GM23338 (cell line): Measurements from ENCODE around the gene PAFAH2. TPM values are rescaled to one million over a fixed set of nuclear protein-coding genes. Genes with fewer than 3 reads are reported as not detected.

Experiments
- ATAC-seq: fragments of 200-7000 bp; cut with Tn5 transposase; 3 replicates; pipeline ENCODE4 v1.9.1; 2020
- DNase-seq: peaks from one replicate; pipeline ENCODE4 v3.0.0-alpha.2; 2015; ENCODE audit warnings: low spot score
- H2AFZ ChIP-seq: fragments of 200-600 bp; sonication (generic); 2 replicates; pipeline ENCODE4 v1.8.0; 2016; ENCODE audit warnings: antibody characterized with exemption, mild to moderate bottlenecking, moderate library complexity
- H3F3A ChIP-seq: fragments of 200-600 bp; sonication (generic); replicated peaks from 2 replicates; pipeline ENCODE4 v1.8.0; 2017; ENCODE audit warnings: antibody characterized with exemption, mixed run types, low read depth
- H3K27ac ChIP-seq: fragments of 200-600 bp; sonication (generic); 2 replicates; pipeline ENCODE4 v1.6.1; 2016; ENCODE audit warnings: low read depth
- H3K27me3 ChIP-seq: fragments of 200-600 bp; sonication (generic); 2 replicates; pipeline ENCODE4 v1.8.0; 2016; ENCODE audit warnings: mild to moderate bottlenecking, mixed run types, moderate library complexity; ENCODE audit not compliant: insufficient read depth
- H3K36me3 ChIP-seq: fragments of 200-600 bp; sonication (generic); 2 replicates; pipeline ENCODE4 v1.8.0; 2016; ENCODE audit warnings: mild to moderate bottlenecking; ENCODE audit not compliant: insufficient read depth
- H3K4me1 ChIP-seq: fragments of 200-600 bp; sonication (generic); 2 replicates; pipeline ENCODE4 v1.8.0; 2016; ENCODE audit warnings: mild to moderate bottlenecking, moderate library complexity; ENCODE audit not compliant: insufficient read depth
- H3K4me2 ChIP-seq: fragments of 200-600 bp; sonication (generic); 2 replicates; pipeline ENCODE4 v1.7.1; 2017; ENCODE audit warnings: mixed run types
- H3K4me3 ChIP-seq: fragments of 200-600 bp; sonication (generic); 2 replicates; pipeline ENCODE4 v1.6.1; 2016; ENCODE audit warnings: mixed run types
- H3K79me2 ChIP-seq: fragments of 200-600 bp; sonication (generic); replicated peaks from 2 replicates; pipeline ENCODE4 v1.8.0; 2017; ENCODE audit warnings: mild to moderate bottlenecking; ENCODE audit not compliant: insufficient read depth
- H3K9me2 ChIP-seq: fragments of 200-600 bp; sonication (generic); 2 replicates; pipeline ENCODE4 v1.8.0; 2017; ENCODE audit not compliant: insufficient read depth
- H4K20me1 ChIP-seq: fragments of 200-600 bp; sonication (generic); replicated peaks from 2 replicates; pipeline ENCODE4 v1.8.0; 2017; ENCODE audit warnings: mild to moderate bottlenecking; ENCODE audit not compliant: insufficient read depth
- H3K27ac Mint-ChIP-seq: 2 replicates; pipeline ENCODE4 v1.8.0; 2020; ENCODE audit warnings: inconsistent platforms, mild to moderate bottlenecking, moderate library complexity, mixed read lengths
- H3K27me3 Mint-ChIP-seq: 3 replicates; pipeline ENCODE4 v1.8.0; 2022; ENCODE audit warnings: low read depth, mild to moderate bottlenecking, moderate library complexity, mixed read lengths, inconsistent platforms; ENCODE audit not compliant: insufficient read depth, poor library complexity
- H3K36me3 Mint-ChIP-seq: 3 replicates; pipeline ENCODE4 v1.8.0; 2021; ENCODE audit warnings: low read depth, mild to moderate bottlenecking, inconsistent platforms, moderate library complexity, mixed read lengths
- H3K4me1 Mint-ChIP-seq: 3 replicates; pipeline ENCODE4 v1.8.0; 2020; ENCODE audit warnings: mild to moderate bottlenecking, inconsistent platforms, mixed read lengths
- H3K4me3 Mint-ChIP-seq: 3 replicates; pipeline ENCODE4 v1.8.0; 2021; ENCODE audit warnings: moderate library complexity, mild to moderate bottlenecking, inconsistent platforms, mixed read lengths
- H3K9me3 Mint-ChIP-seq: 3 replicates; pipeline ENCODE4 v1.8.0; 2020; ENCODE audit warnings: moderate library complexity, mild to moderate bottlenecking, inconsistent platforms, mixed read lengths
- CREB1 ChIP-seq: fragments of 250-450 bp; sonication (Bioruptor Pico); IDR thresholded peaks from 2 replicates; pipeline ENCODE4 v1.5.0; 2020; ENCODE audit warnings: low read depth, mild to moderate bottlenecking, moderate library complexity
- EZH2 ChIP-seq: fragments of 200-600 bp; sonication (generic); IDR thresholded peaks from one replicate; pipeline ENCODE4 v1.8.0; 2017; ENCODE audit warnings: antibody characterized with exemption, mild to moderate bottlenecking, low read depth; ENCODE audit not compliant: unreplicated experiment
- EZH2phosphoT487 ChIP-seq: fragments of 200-600 bp; sonication (generic); IDR thresholded peaks from one replicate; pipeline ENCODE4 v1.8.1; 2018; ENCODE audit warnings: antibody characterized with exemption; ENCODE audit not compliant: unreplicated experiment
- JUNB ChIP-seq: IDR thresholded peaks from one replicate; pipeline ENCODE4 v1.6.1; 2016; ENCODE audit warnings: antibody characterized with exemption; ENCODE audit not compliant: unreplicated experiment
- NANOG ChIP-seq: IDR thresholded peaks from 2 replicates; pipeline ENCODE4 v1.6.1; 2016; ENCODE audit warnings: antibody characterized with exemption, borderline replicate concordance
- POLR2AphosphoS5 ChIP-seq: IDR thresholded peaks from 2 replicates; pipeline ENCODE4 v1.6.1; 2016; ENCODE audit warnings: antibody characterized with exemption, low read depth
- STAT1 ChIP-seq: IDR thresholded peaks from one replicate; pipeline ENCODE4 v1.6.1; 2016; ENCODE audit warnings: antibody characterized with exemption; ENCODE audit not compliant: unreplicated experiment
- ZNF114 ChIP-seq: fragments of 250-450 bp; sonication (Bioruptor Pico); IDR thresholded peaks from 2 replicates; pipeline ENCODE4 v1.5.0; 2020; ENCODE audit warnings: mild to moderate bottlenecking, moderate library complexity
- ZNF331 ChIP-seq: fragments of 250-450 bp; sonication (Bioruptor Pico); IDR thresholded peaks from 2 replicates; pipeline ENCODE4 v1.5.0; 2020; ENCODE audit warnings: low read depth, mild to moderate bottlenecking, moderate library complexity
- ZNF462 ChIP-seq: fragments of 250-450 bp; sonication (Bioruptor Pico); IDR thresholded peaks from 2 replicates; pipeline ENCODE4 v1.5.0; 2020; ENCODE audit warnings: mild to moderate bottlenecking, moderate library complexity
- polyA plus RNA-seq: library from polyadenylated mRNA; unstranded; fragments of >200 nt; fragmentation: Nextera tagmentation; extraction: Ambion mirVana; gene quantifications from 2 replicates; pipeline ENCODE4 v1.2.1, GENCODE V29; 2016
- total RNA-seq: library from RNA; depleted of rRNA; stranded (reverse); fragments of >200 nt; shearing (Covaris generic); gene quantifications from 2 replicates; pipeline ENCODE4 v1.2.3, GENCODE V29; 2014
- TF ChIP-seq, protein P1 (sequence below): IDR thresholded peaks from 2 replicates; pipeline ENCODE4 v1.6.1; 2016; ENCODE audit warnings: antibody characterized with exemption
- TF ChIP-seq, protein P2 (sequence below), 2 experiments: fragments of 200-600 bp in 1 of 2; sonication (generic) in 1 of 2; conservative IDR thresholded peaks; 2 replicates each; pipeline versions ENCODE4 v1.5.1 to v1.6.1; 2016 to 2017; ENCODE audit warnings: antibody characterized with exemption in 2 of 2, low read depth in 2 of 2, mild to moderate bottlenecking in 2 of 2, moderate library complexity in 1 of 2
- TF ChIP-seq, protein P3 (sequence below): IDR thresholded peaks from one replicate; pipeline ENCODE4 v1.6.1; 2018; ENCODE audit warnings: antibody characterized with exemption; ENCODE audit not compliant: unreplicated experiment

The PAFAH2 gene
- total and polyA plus RNA-seq, 2 experiments from 2014 or later, result 5.7 to 10.3 TPM

DNA sequence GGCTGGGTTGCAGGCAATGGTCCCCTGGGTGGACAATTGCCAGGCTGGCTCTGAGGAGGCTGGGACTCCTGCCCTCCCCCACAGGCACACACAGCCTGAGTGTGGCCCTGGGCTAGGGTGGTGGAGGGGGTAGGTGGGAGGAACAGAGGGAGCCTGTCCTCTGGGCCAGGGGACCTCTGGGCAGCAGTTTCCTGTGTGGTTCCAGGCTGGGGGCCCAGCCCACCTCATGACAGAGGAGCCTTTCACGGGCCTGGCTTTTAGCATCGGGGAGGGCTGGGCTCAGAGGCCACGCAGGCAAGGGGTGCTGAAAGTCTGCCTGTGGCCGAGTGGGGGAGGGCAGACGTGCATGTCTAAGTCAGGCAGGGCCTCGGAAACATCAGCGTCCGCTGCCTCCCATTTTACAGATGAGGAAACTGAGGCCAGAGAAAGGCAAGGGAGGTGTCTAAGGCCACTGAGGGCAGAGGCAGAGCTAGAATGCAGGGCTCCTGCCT lies 30.7 kb upstream of the PAFAH2 start:
- no peaks in the 10 kb centered on the region for H3K9me3 Mint-ChIP-seq
- no peak overlapping the region for H3K4me3 Mint-ChIP-seq
- peaks cover 10% of the 10 kb centered on the region for H3K27me3 Mint-ChIP-seq
- DNase-seq, result no peak
- no peaks in the 10 kb centered on the region for H3F3A ChIP-seq
- H4K20me1 ChIP-seq, result no peaks in the 10 kb centered on the region
- no peak overlapping the region for H3K4me2 ChIP-seq
- H3K9me2 ChIP-seq, result no peaks in the 10 kb centered on the region
- H2AFZ ChIP-seq, result no peak overlapping the region
- H3K79me2 ChIP-seq, result no peaks in the 10 kb centered on the region
- H3K4me1 Mint-ChIP-seq, result 0 out of 3 replicates have a peak, but pooled peaks cover 2% of the 10 kb centered on the region
- no peaks in the 10 kb centered on the region for H3K36me3 Mint-ChIP-seq
- H3K36me3 ChIP-seq, result no peaks in the 10 kb centered on the region
- TF ChIP-seq EZH2 (no peak), ZNF114 (no peak), NANOG (no peak), POLR2AphosphoS5 (no peak), STAT1 (no peak), JUNB (no peak), ZNF462 (no peak), EZH2phosphoT487 (no peak), CREB1 (no peak), ZNF331 (CRISPR knock-in tag) (no peak)
- TF ChIP-seq, protein P1, sequence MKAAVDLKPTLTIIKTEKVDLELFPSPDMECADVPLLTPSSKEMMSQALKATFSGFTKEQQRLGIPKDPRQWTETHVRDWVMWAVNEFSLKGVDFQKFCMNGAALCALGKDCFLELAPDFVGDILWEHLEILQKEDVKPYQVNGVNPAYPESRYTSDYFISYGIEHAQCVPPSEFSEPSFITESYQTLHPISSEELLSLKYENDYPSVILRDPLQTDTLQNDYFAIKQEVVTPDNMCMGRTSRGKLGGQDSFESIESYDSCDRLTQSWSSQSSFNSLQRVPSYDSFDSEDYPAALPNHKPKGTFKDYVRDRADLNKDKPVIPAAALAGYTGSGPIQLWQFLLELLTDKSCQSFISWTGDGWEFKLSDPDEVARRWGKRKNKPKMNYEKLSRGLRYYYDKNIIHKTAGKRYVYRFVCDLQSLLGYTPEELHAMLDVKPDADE, result no peak
- TF ChIP-seq, protein P2, sequence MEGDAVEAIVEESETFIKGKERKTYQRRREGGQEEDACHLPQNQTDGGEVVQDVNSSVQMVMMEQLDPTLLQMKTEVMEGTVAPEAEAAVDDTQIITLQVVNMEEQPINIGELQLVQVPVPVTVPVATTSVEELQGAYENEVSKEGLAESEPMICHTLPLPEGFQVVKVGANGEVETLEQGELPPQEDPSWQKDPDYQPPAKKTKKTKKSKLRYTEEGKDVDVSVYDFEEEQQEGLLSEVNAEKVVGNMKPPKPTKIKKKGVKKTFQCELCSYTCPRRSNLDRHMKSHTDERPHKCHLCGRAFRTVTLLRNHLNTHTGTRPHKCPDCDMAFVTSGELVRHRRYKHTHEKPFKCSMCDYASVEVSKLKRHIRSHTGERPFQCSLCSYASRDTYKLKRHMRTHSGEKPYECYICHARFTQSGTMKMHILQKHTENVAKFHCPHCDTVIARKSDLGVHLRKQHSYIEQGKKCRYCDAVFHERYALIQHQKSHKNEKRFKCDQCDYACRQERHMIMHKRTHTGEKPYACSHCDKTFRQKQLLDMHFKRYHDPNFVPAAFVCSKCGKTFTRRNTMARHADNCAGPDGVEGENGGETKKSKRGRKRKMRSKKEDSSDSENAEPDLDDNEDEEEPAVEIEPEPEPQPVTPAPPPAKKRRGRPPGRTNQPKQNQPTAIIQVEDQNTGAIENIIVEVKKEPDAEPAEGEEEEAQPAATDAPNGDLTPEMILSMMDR (conservative IDR thresholded peaks at IDR 0.05; ENCODE audit: low read depth in 2 of 2), result no peak
- TF ChIP-seq, protein P3, sequence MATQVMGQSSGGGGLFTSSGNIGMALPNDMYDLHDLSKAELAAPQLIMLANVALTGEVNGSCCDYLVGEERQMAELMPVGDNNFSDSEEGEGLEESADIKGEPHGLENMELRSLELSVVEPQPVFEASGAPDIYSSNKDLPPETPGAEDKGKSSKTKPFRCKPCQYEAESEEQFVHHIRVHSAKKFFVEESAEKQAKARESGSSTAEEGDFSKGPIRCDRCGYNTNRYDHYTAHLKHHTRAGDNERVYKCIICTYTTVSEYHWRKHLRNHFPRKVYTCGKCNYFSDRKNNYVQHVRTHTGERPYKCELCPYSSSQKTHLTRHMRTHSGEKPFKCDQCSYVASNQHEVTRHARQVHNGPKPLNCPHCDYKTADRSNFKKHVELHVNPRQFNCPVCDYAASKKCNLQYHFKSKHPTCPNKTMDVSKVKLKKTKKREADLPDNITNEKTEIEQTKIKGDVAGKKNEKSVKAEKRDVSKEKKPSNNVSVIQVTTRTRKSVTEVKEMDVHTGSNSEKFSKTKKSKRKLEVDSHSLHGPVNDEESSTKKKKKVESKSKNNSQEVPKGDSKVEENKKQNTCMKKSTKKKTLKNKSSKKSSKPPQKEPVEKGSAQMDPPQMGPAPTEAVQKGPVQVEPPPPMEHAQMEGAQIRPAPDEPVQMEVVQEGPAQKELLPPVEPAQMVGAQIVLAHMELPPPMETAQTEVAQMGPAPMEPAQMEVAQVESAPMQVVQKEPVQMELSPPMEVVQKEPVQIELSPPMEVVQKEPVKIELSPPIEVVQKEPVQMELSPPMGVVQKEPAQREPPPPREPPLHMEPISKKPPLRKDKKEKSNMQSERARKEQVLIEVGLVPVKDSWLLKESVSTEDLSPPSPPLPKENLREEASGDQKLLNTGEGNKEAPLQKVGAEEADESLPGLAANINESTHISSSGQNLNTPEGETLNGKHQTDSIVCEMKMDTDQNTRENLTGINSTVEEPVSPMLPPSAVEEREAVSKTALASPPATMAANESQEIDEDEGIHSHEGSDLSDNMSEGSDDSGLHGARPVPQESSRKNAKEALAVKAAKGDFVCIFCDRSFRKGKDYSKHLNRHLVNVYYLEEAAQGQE, result no peak
- H3K27ac ChIP-seq, result no peak overlapping the region
- peaks cover 3% of the 10 kb centered on the region; the same call in 1 of the 2 replicates for H3K27me3 ChIP-seq
- H3K4me1 ChIP-seq, result no peaks in the 10 kb centered on the region
- no peak overlapping the region for H3K4me3 ChIP-seq
- H3K27ac Mint-ChIP-seq, result no peak overlapping the region
- ATAC-seq, result no peak
